ENCODE measurements around the gene ZBTB25. TPM values are rescaled to one million over a fixed set of nuclear protein-coding genes. Genes with fewer than 3 reads are reported as not detected.

The ZBTB25 gene
- total RNA-seq, 1 donor from 2014 or later = 14.1 TPM

GRCh38 chr14:64417055-64417770, 86.4 kb downstream of the ZBTB25 start:
- Mint-ChIP-seq H3K36me3 (ENCODE audit: low read depth) (peaks cover 26% of the 10 kb centered on the region), H3K4me1 (no peaks in the 10 kb centered on the region), H3K27ac (ENCODE audit: unreplicated experiment) (peak overlapping the region; percentile 86), H3K4me3 (no peak overlapping the region), H3K9me3 (no peaks in the 10 kb centered on the region), H3K27me3 (ENCODE audit: low read depth) (no peaks in the 10 kb centered on the region)
- no peak for TF ChIP-seq CTCF (conservative IDR thresholded peaks at IDR 0.05)
- no peak for DNase-seq (ENCODE audit: low read depth, low spot score)

DNA sequence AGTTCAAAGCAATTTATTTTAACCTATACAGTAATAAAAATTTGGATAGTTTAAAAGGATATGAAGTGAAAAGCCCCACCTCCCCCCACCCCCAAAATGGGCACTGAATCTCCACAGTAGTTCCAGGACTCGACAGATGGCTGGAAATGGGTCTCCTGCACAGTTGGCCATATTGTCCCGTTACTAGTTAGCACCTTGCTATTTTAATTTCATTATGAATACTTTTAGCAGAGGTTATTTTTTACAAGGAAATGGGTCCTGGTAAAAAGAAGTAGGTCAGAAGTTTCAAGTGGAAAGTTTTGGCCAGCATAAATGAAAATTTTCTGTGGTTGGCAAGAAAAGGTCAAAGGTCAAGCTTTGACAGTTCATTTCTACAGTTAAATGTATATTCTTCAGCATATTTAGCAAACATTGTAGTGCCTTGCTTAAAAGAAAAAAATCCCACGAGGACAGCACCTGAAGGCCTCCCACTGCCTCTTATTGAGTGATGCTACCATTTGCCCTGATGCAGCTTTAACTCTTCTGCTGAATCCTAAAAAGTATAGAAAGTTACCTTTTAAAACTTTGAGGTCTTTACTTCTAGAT, 87.2 kb downstream of the ZBTB25 start:
- Mint-ChIP-seq H3K27ac (ENCODE audit: unreplicated experiment) (no peak overlapping the region), H3K36me3 (ENCODE audit: low read depth) (peaks cover 26% of the 10 kb centered on the region), H3K4me1 (no peaks in the 10 kb centered on the region), H3K4me3 (no peak overlapping the region), H3K27me3 (ENCODE audit: low read depth) (no peaks in the 10 kb centered on the region), H3K9me3 (no peaks in the 10 kb centered on the region)
- no peak for TF ChIP-seq CTCF (conservative IDR thresholded peaks at IDR 0.05)
- DNase-seq (ENCODE audit: low read depth, low spot score) = no peak

GRCh38 chr14:64412237-64412636, 91.4 kb downstream of the ZBTB25 start:
- Mint-ChIP-seq H3K27me3 (ENCODE audit: low read depth) (no peaks in the 10 kb centered on the region), H3K4me1 (peaks cover 9% of the 10 kb centered on the region), H3K4me3 (no peak overlapping the region), H3K27ac (ENCODE audit: unreplicated experiment) (no peak overlapping the region), H3K9me3 (no peaks in the 10 kb centered on the region), H3K36me3 (ENCODE audit: low read depth) (peaks cover 16% of the 10 kb centered on the region)
- no peak for TF ChIP-seq CTCF (conservative IDR thresholded peaks at IDR 0.05)
- no peak for DNase-seq (ENCODE audit: low read depth, low spot score)

DNA sequence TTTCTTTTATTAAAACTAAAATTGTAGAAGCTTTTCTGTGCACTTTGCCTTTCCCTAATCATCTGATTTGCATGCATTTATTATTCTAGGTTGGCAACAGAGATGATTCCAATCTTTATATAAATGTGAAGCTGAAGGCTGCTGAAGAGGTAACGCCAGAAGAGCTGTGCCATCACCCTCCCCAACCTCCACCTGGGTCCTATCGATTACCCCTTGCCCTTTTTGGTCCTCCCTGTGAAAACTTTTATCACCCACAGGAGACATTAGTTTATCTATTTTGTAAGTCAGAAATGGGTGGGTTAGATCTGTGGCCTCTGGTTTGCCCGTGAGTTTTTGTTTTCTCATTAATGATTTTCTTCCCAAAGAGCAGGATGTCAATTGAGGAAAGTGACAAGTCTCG, 92.6 kb downstream of the ZBTB25 start:
- Mint-ChIP-seq H3K4me1 (peaks cover 9% of the 10 kb centered on the region), H3K9me3 (no peaks in the 10 kb centered on the region), H3K36me3 (ENCODE audit: low read depth) (peaks cover 16% of the 10 kb centered on the region), H3K27ac (ENCODE audit: unreplicated experiment) (no peak overlapping the region), H3K4me3 (no peak overlapping the region), H3K27me3 (ENCODE audit: low read depth) (no peaks in the 10 kb centered on the region)
- DNase-seq (ENCODE audit: low read depth, low spot score) = no peak
- no peak for TF ChIP-seq CTCF (conservative IDR thresholded peaks at IDR 0.05)

DNA sequence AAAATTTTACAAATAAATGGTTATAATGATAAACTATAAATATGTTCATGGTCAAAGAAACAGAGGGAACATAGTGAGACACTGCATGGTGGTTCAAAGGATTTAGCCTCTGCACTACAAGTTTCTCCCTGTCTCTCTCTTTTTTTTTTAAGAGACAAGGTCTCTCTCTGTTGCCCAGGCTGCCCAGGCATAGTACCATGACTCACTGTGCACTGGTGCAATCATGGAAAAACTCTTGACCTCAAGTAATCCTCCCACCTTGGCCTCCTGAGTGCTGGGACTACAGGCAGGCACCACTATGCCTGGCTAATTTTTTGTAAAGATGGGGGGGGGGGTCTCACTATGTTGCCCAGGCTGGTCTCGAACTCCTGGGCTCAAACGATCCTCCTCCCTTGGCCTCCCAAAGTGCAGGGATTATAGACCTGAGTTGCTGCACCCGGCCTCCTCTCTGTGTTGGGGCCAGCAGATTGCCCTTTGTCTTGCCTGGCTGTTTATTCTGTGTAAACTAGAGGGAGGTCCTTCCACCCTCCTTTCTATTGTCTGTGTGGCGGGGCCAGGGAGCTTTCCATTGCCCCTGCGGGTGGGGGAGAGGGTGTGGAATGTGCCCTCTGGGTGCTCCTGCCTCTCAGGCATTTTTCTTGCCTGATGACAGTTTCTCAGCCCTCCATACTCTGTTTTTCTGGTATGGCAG, 93.4 kb downstream of the ZBTB25 start:
- Mint-ChIP-seq H3K4me3 (no peak overlapping the region), H3K27ac (ENCODE audit: unreplicated experiment) (no peak overlapping the region), H3K9me3 (no peaks in the 10 kb centered on the region), H3K4me1 (peaks cover 9% of the 10 kb centered on the region), H3K36me3 (ENCODE audit: low read depth) (peaks cover 13% of the 10 kb centered on the region), H3K27me3 (ENCODE audit: low read depth) (no peaks in the 10 kb centered on the region)
- TF ChIP-seq CTCF (conservative IDR thresholded peaks at IDR 0.05) = no peak
- no peak for DNase-seq (ENCODE audit: low read depth, low spot score)

Data from neural crest cell (in vitro differentiated cells).